HEK293 (cell line): ENCODE results near the gene AGO3.

Experiments
- CTCF ChIP-seq: fragments of 450-650 bp; formaldehyde crosslinking; IDR thresholded peaks from 2 replicates; pipeline ENCODE4 v1.5.1; 2016; ENCODE audit warnings: missing biosample characterization, missing genetic modification characterization
- KLF10 ChIP-seq: fragments of 450-650 bp; IDR thresholded peaks from 2 replicates; pipeline ENCODE4 v1.5.1; 2018; ENCODE audit warnings: missing biosample characterization, mild to moderate bottlenecking, missing genetic modification characterization
- ZEB2 ChIP-seq: fragments of 450-650 bp; formaldehyde crosslinking; IDR thresholded peaks from 2 replicates; pipeline ENCODE4 v1.5.1; 2016; ENCODE audit warnings: missing biosample characterization, missing genetic modification characterization
- ZNF354C ChIP-seq: fragments of 450-650 bp; formaldehyde crosslinking; IDR thresholded peaks from 2 replicates; pipeline ENCODE4 v1.5.1; 2016; ENCODE audit warnings: missing biosample characterization, missing genetic modification characterization, low read depth, borderline replicate concordance
- ZNF560 ChIP-seq: fragments of 450-650 bp; formaldehyde crosslinking; IDR thresholded peaks from 2 replicates; pipeline ENCODE4 v1.5.1; 2017; ENCODE audit warnings: missing biosample characterization, missing genetic modification characterization, borderline replicate concordance
- ZNF660 ChIP-seq: fragments of 450-650 bp; IDR thresholded peaks from 2 replicates; pipeline ENCODE4 v1.5.1; 2018; ENCODE audit warnings: missing biosample characterization, mild to moderate bottlenecking, missing genetic modification characterization

GRCh38 chr1:36094621-36095061 lies 163.7 kb downstream of the AGO3 start:
- no peak for TF ChIP-seq KLF10 (tag by site-specific recombination)
- no peak for TF ChIP-seq ZNF354C (tag by site-specific recombination)
- no peak for TF ChIP-seq CTCF
- no peak for TF ChIP-seq ZEB2 (tag by site-specific recombination)
- TF ChIP-seq ZNF660 (tag by site-specific recombination) = no peak
- no peak for TF ChIP-seq ZNF560
